Stimulated activated CD8-positive, alpha-beta memory T cell treated with anti-CD3 and anti-CD28 coated beads, Interleukin-15, amount 100 ng/mL, for 1 hour (primary cell): ENCODE results near the gene FRY.

Experiments used
- DNase-seq: peaks from one replicate; pipeline ENCODE4 v3.0.0-alpha.2; 2020; ENCODE audit warnings: low read depth

Gene FRY

DNA sequence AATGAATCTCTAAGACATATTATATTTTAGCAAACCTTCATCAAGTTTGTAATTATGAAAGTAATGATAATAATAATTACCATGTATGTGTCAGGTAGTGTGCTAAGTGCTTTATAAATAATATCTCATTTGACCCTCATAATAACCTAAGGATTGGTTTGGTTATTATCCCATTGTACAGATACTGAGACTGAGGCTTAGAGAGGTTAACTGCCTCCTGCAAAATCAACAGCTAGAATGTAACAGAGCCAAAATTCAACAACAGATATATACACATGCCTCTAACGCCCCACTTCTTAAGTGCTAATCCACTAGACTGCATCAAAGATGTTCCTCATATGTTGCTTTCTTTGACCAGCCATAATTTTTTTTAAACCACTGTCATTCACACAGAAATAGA is 142.8 kb downstream of the FRY start:
- no peak for DNase-seq

DNA sequence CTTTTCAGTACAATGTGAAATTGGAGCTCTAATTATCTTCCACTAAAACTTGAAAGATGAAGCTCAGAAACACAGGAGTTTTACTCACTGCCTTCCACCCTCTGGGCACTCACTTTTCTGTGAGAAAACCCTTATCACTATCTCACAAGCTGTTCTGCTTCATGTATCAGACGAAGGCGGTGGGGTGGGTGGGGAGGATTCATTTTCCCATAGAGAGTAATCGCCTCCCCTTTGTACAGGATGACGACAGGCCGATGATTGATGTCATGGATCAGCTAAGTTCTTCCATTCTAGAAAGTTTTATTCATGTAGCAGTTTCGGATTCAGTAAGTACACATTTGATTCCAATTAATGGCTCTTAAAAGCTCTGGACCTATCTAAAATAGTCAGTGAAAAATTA is 143.7 kb downstream of the FRY start:
- DNase-seq = no peak

DNA sequence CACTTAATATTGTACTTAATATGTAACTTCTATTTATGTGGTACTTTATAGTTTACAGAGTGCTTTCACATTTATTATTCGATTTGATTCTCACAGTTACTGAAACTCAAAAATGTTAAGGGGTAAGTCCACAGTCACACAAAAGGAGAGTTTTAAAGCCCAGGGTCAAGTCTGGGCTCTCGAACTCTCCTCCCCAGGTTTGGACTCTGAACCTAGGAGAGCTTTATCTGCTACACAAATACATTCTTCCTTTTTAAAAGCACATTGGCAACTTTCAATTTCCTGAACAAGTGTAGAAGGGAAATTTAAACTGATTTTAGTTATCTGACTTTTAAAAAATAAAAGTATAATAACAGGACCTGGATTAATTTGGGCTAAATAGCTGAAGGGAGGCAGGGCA is 144.4 kb downstream of the FRY start:
- DNase-seq = no peak

- no peak for DNase-seq
These were observed 145.1 kb downstream of the FRY start for GRCh38 chr13:32176696-32177095.

DNA sequence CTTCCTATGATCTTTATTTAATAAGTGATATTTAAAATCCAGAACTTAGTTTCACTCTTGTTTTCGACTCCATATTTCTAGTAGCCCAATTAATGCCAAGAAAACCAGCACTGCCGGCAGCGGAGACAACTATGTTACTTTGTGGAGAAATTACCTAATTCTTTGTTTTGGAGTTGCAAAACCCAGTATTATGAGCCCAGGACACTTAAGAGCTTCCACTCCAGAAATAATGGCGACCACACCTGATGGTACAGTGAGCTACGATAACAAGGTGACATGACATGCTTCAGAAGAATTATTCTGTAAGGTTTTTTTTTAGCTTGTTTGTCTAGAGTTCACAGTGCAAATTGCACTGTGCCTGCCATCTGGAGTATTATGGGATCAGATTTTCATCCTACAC is 147.2 kb downstream of the FRY start:
- no peak for DNase-seq

- no peak for DNase-seq
These were observed 148.1 kb downstream of the FRY start for GRCh38 chr13:32179708-32180107.

GRCh38 chr13:32187651-32188050 is 156.1 kb downstream of the FRY start:
- DNase-seq = no peak

- DNase-seq = no peak
These were observed 160.0 kb downstream of the FRY start for GRCh38 chr13:32191452-32191998.

GRCh38 chr13:32195713-32196112 is 164.1 kb downstream of the FRY start:
- no peak for DNase-seq

DNA sequence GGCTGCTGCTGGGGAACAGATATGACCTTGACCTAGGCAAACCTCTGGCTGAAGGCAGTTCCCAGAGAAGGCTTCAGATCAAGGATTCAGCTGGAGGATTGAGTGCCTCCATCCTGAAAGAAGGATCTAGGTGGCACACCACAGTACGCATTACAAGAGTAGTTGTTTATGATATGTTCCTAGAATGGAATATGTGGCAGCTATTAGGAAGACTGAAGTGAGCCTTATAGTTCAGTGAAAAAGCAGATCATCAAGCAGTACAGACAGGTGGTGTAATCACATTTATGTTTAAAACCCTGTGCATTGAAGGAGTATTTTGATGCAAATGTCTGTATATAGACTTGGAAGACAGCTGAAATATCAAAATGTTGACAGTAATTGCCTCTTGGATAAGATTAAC is 167.6 kb downstream of the FRY start:
- DNase-seq = no peak

DNA sequence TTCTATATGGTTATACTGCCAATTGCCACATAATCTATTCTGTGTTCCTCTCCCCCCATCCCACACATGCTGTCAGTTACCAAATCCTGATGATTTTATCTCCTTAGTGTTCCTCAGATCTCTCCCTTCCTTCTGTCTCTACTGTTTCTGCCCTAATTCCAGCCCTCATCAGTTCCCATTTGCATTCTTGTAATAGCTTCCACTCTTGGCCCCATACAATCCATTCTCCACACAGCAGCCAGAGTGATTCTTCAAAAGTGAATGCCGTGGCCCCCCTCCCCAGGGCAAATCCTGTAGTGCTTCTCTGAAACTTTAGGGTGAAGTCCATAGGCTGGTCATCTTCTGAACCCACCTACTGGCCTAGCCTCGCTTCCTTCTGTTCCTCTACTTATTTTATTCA is 169.2 kb downstream of the FRY start:
- no peak for DNase-seq

GRCh38 chr13:32201809-32202208 is 170.2 kb downstream of the FRY start:
- DNase-seq = no peak

- no peak for DNase-seq
These were observed 170.7 kb downstream of the FRY start for GRCh38 chr13:32202268-32202667.

DNA sequence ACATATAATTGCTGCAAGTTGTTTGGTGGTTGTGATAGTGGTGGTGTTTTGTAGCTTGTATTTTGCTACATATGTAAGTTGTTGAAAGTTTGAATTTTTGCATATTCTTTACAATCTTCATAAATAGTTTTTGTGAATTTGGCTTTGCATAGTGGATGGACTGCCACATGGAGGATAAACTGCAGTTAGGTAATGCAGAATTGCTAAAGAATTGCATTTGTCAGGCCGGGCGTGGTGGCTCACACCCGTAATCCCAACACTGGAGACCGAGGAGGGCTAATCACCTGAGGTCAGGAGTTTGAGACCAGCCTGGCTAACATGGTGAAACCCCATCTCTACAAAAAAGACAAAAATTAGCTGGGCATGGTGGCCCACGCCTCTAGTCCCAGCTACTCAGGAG is 171.6 kb downstream of the FRY start:
- DNase-seq = no peak

DNA sequence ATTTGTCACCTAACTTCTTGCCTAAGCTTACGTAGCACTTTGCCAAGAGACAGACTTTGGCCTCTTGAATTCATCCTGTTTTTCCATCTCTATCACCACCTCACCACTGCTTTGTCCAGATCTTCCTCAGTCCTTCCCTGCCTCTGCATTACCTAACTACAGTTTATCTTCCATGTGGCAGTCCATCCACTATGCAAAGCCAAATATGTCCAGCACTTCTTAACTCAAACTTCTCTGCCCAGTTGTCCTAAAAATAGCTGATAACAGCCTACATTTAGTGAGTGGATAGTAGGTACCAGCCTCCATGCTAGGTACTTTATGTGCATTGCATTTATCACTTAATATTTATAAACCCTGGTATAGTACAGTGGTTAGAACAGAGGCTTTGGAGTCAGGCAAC is 172.2 kb downstream of the FRY start:
- no peak for DNase-seq

DNA sequence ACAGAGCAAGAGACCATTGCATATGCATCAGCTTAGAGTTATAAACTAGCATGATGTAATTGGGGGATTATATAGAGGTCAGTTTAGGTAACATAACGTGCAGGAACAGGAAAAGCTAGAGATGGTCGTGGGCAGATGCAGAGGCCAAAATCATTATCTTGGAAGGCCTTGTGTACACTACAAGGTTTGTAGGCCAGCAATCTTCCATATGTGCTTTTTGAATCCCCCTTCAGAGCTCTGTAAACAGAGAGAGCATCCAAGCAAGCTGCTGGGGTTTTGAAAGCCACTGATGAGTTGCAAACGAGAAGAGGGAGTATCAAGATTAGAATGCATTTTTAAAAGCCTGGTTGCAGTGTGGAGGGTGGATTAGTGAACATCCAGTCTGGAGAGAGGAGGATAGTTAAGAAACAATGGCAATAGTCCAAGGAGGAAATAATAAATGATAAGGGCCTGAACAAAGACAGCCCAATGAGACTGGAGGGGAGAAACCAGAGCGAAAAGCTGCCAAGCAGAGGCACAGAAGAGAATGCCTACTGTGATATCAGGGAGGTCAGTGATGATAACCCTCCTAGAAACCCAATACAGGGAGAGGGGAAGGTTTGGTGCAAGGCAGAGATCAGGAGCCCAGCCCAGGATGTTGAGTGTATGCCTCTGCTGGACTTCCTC is 174.0 kb downstream of the FRY start:
- no peak for DNase-seq

GRCh38 chr13:32206097-32206740 is 174.6 kb downstream of the FRY start:
- DNase-seq = no peak

DNA sequence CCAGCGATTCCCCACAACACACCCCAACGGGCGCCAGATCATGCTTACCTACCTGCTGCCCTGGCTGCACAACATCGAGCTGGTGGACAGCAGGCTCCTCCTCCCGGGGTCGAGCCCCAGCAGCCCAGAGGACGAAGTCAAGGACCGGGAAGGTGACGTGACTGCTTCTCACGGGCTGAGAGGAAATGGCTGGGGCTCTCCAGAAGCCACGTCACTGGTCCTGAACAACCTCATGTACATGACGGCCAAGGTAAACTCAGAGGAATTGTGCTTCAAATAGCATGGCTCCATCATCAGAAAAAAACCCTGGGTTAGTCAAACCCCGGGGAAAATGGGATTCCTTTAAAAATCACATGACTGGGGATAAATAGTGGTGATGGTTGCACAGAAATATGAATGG is 177.3 kb downstream of the FRY start:
- no peak for DNase-seq

- DNase-seq = no peak
These were observed 178.1 kb downstream of the FRY start for GRCh38 chr13:32209652-32210051.

DNA sequence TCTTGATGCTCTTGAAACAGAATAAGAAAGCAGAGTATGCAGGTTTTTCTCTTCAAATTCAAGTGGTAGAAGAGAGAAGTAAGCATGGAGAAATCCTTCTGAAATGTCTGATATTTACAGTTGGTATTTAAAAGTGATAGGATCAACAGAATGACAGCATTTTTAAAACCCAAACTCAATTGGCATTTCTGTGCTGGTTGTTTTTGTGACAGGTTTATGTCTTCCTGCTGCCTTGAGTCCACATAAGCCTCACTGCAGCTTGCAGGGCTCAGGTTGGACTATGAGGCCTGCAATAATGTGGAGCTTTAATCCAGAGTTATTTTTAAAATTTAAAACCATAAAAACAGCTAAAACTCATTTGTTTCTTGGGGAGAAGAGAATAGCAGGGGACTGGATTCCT is 178.5 kb downstream of the FRY start:
- DNase-seq = no peak

DNA sequence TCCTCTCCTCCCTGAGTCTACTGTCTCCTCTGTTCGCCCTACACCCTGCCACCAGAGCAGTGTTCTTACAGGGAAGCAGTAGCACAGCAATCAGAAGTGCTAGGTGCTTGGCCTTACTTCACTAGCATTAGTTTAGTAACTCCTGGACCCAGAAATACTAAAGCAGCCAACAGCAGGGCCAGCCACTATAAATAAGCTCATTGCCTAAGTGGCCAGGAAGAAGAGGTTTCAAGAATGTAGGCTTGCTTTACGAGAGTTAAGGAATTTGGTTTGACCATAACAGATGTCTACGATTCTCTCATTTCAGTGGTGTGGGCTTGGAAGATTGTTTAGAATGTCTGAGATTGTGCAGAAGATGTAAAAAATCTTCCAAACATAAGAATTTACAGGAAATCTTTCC is 180.2 kb downstream of the FRY start:
- DNase-seq = no peak

DNA sequence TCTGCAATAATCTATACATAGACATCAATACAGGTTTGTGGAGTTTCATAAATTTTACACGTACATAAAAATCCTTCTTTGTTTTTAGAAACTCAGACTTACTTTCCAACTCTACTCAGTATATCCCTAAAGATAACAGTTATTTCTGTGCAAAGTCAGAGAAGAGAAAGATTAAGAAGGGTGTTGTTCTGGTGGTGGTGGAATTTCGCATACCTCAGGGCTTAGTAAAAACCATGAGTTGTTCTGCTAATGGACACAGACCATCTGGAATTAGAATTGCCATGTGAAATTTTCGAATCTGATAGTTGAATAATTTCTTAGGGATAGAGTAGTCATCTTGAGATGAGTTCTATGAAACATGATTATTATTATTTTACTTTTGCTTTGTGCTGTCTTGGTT is 180.8 kb downstream of the FRY start:
- no peak for DNase-seq

DNA sequence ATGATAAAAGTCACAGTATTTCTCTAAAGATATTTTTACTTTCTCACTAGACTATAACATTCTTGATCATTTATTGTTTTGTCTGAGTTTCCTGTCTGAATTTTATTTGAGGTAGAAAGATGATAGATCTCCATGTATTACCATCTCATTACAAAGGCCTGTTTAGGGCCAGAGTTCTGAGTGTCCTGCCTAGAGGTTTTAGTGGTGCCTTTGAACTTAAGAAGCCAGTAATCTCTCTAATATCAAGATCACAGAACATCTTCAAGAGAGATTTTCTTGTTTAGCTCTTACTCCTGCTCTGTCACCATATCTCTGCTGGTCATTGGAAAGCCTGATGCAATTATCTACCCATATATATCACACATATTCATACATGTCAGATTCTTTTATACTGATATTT is 182.1 kb downstream of the FRY start:
- no peak for DNase-seq

GRCh38 chr13:32214071-32214470 is 182.5 kb downstream of the FRY start:
- DNase-seq = no peak
